ENCODE results near the gene NEU4. TPM values are rescaled to one million over a fixed set of nuclear protein-coding genes. Genes with fewer than 3 reads are reported as not detected.
"Not testable (repeated sequence)": the region's sequence is repeated elsewhere in the genome, so short reads cannot be mapped to it uniquely, and the experiment has no call there.

Gene NEU4
- total and polyA plus RNA-seq, 9 of the 15 experiments (the other 6 are each of a cell fraction or from before 2014, with no cell fraction given), result 0.01 to 0.40 TPM; not detected in 7

GRCh38 chr2:241823531-241824437 is 14.8 kb downstream of the NEU4 start (continued):
- TF ChIP-seq NONO (IDR thresholded peaks at IDR 0.05; ENCODE audit: low read depth in 2 of 2, low read length in 1 of 2) (0 out of 4 replicates have a peak, but pooled peaks of 1 of the 2 experiments have one; percentile 22), ZNF232 (CRISPR knock-in tag; IDR thresholded peaks at IDR 0.05) (peak; percentile 85; the same call in 1 of the 2 replicates), CREB3L1 (IDR thresholded peaks at IDR 0.05; ENCODE audit: borderline replicate concordance, low read depth) (peak; percentile 68; the same call in 1 of the 2 replicates), ZNF263 (CRISPR knock-in tag; IDR thresholded peaks at IDR 0.05; ENCODE audit: borderline replicate concordance) (peak; percentile 57; the same call in 1 of the 2 replicates), MYC (IDR thresholded peaks at IDR 0.05; ENCODE audit: low read depth, low read length) (peak; percentile 79; the same call in 1 of the 2 replicates), MBD1 (CRISPR knock-in tag; IDR thresholded peaks at IDR 0.05) (peak; percentile 93), MGA (IDR thresholded peaks at IDR 0.05) (peak; percentile 98), CREB1 (CRISPR knock-in tag; IDR thresholded peaks at IDR 0.05) (0 out of 2 replicates have a peak, but pooled peaks have one; percentile 35)
- TF ChIP-seq MYC (CRISPR knock-in tag; IDR thresholded peaks at IDR 0.05; ENCODE audit: borderline replicate concordance, low read depth); CREB1 (IDR thresholded peaks at IDR 0.05): not testable (repeated sequence)

Data from K562 (cell line).